RKO (cell line): Measurements from ENCODE around the gene ALDH7A1.
"Not testable (repeated sequence)": the region's sequence is repeated elsewhere in the genome, so short reads cannot be mapped to it uniquely, and the experiment has no call there.

Experiments
- DNase-seq: peaks from one replicate; pipeline ENCODE4 v3.0.0-alpha.2; 2016; ENCODE audit warnings: low spot score

Gene ALDH7A1

GRCh38 chr5:126534553-126534952 lies 60.5 kb downstream of the ALDH7A1 start:
- no peak for DNase-seq

GRCh38 chr5:126531543-126532120 lies 63.4 kb downstream of the ALDH7A1 start:
- DNase-seq, result no peak

DNA sequence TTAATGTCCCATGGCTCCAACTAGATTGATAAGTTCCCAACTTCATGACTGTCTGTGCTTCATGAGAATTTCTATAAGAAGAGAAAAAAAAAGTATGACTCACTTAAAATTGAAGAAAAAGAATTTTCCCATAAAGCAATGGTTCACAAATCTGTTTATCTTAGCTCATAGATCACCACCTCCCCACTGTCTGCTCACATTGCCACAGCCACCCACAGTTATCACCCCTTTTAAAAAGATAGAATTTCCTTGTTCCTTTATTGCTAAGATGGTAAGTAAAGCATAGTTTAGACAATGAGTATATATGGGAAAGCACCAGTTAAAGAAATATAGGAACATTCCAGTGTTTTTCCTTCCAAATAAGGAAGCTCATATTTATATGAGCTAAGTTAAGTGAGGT lies 67.1 kb downstream of the ALDH7A1 start:
- DNase-seq, result no peak

DNA sequence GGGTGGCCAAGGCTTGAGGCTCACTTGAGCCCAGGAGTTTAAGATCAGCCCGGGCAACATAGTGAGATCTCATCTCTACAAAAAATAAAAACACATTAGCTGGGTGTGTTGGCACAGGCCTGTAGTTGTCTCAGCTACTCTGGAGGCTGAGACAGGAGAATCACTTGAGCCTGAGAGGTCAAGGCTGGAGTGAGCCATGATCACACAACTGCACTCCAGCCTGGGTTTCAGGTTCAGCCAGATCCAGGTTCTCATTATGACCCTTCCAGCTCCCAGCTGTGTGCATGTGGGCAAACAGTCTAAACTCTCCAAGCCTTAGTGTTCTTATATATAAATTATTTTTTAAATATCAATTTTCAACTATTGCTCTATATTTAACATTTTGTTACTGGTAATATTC lies 67.9 kb downstream of the ALDH7A1 start:
- no peak for DNase-seq

- no peak for DNase-seq
Observed at GRCh38 chr5:126526493-126526892, 68.5 kb downstream of the ALDH7A1 start.

GRCh38 chr5:126525630-126526245 lies 69.3 kb downstream of the ALDH7A1 start:
- peak; percentile 31 for DNase-seq

DNA sequence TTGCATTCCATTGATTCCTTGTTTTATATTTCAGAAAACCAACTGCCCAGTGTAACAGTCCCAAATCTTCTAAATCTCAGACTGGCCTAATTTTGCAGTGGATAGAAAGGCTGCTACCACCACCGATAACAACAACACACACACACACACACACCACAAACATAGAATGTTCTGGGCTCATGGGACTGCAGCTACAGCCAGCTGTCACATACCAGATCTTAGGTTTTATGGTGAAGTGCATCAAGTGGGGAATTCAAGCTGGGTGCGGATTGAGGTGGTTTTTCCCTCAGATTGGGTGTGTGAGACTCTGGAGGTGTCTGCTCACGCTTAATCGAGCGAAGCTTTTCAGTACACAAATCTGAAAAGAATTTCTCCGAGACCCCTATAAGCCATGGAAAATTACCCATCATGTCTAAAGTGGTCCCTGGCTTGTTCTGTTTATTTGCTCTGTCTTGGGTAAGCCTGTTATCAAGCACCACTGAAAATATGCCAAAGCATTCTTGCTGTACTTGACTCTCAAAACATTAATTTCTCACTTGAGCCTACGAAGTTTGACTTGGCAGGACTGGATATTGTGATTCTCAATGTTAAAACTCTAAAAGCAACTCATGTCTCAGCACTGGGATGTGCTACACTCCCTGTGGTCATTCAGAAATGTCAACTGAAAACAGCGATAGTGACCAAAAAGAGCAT lies 71.1 kb downstream of the ALDH7A1 start:
- DNase-seq, result no peak

DNA sequence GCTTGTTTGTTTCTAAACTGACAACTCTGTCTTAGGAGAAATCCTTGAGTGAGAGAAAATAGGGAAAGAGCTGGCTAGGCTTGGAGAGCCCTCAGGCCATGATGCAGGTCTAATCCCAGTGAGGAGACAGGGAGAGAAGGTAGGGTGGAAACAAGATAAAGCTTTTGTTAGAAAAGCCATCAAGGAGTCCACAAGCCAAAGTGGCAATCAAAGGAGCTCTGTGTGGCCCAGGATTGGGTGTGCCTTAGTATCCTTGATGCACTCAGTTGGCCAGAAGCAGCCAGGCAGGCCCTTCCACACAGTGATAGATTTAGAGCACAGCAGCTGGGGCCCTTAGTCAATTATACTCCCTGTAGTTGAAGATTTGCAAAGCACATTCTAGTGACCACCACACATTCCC lies 73.9 kb downstream of the ALDH7A1 start:
- DNase-seq, result no peak

DNA sequence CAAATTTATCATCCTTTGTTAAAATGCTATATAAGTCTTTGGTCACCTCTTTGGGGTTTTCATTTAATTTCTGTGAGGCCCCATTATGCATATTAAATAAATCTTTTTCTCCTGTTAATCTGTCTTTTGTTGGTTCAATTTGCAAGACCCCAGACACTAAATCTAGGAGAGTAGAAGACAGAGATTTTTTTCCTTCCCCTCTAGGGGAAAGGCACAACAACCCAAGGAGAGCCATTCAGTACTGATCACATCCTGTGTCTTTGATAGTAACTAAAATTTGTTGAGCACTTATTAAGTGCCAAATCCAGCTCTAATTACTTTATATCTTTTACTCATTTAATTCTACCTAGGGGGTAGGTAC lies 74.4 kb downstream of the ALDH7A1 start:
- no peak for DNase-seq

DNA sequence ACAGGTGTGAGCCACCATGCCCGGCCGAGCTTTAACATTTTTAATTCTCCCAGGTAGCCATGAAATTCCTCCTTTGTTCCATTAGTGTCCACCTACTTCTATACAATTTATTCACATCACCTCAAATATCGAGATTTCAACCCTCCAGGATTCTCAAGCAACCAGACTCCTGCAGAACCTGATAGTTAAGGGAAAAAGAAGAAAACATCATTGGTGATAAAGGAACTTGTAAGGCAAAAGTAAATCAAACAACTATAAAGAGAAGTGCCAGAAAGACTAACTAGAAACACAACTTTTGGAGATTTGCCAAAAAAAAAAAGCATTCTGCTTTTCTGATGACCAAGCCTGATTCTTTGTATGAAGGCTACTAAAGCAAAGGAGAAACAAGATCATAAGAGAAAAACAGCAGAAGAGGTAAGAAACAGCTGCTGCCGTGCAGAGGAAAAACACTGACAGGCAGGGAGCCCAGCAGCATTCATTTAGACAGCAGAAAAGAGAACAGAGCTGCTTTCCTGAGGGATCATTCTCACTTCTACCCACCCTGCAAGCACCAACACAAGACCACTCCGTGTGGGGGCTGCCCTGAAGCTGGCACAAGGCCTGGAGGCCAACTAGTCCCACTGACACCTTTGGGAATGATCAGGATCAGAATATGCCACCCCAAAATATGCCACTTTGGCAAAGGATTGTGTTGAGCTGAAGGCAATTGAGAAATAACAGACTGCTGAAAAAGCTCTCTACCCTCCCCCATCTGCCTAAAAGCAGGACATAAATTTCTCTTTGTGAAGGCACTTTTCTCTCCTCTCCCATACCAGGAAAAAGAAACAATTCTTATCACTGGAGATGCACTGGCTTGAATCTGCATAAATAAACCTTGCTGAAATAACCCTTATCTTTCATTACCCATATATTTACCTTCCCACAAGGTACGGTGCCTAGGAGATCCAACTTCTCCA lies 75.1 kb downstream of the ALDH7A1 start:
- no peak for DNase-seq

DNA sequence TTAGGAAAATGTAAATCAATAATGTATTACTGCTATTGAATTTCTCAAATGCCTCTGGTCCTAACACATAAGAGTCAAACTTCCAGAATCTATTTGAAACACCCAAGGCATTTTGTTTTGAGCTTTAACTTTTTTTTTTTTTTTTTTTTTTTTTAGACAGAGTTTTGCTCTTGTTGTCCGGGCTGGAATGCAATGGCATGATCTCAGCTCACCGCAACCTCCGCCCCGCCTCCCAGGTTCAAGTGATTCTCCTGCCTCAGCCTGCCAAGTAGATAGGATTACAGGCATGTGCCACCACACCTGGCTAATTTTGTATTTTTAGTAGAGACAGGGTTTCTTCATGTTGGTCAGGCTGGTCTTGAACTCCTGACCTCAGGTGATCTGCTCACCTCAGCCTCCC lies 75.8 kb downstream of the ALDH7A1 start:
- DNase-seq, result not testable (repeated sequence)

GRCh38 chr5:126516852-126517251 lies 78.2 kb downstream of the ALDH7A1 start:
- no peak for DNase-seq

DNA sequence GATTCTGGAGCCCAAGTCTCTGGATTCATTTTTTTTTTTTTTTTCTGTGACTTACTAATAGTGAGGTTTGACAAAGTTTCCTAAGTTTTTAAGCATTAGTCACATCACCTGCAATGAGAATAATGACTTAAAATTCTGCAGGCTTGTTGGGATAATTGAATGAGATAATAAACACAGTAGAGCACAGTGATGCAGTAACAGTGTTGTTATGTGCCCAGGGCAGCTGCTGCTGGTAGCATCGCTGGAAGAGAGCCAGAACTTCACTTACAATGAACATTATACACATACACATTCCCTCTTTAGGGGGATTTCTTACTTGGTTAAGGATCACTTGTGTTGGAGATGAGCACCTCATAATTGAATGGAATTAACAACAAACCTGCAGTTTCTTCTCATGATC lies 78.9 kb downstream of the ALDH7A1 start:
- DNase-seq, result no peak

DNA sequence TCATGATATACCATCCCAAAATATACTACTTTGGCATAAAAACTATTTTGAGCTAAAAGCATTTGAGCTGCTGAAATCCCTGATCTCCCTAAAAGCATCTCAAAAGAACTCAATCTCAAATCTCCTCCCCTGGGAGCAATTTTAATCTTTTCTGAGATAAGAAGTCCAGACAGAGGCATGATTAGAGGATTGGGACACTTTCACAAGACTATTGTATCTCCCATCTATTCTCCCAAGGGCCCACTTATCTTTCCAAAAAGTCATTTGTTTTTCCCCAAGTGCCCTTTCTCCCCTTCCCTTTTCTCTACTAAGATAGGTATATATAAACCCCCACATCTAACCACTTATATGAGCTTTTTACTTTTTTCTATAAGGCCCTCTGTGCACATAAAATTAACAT lies 79.7 kb downstream of the ALDH7A1 start:
- DNase-seq, result no peak

DNA sequence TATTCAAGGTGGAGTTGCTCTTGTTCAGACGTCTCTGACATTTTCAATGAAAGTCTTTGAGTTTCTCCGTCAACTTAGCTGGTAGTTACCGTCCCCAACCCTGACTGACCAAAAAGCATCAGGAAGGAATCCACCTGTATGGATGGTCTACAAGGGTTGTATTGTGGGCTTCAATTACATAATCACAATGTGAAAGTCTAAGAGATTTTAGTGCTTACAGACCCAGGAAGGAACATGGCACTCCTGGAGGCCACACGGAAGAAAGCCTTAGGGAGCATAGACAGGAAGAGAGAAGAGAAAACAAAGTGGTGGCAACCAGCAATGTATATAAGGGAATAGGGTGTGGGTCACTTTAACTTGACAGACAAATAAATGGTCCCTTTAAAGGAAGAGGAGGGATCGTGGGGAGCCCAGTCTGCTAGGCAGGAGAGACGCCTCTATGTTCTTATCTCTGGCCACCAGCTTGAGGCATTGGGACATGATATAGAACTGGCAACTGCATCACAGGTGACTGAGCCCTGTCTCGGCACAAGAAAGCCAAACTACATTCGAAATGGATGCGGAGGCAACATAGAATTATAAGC lies 80.4 kb downstream of the ALDH7A1 start:
- no peak for DNase-seq

DNA sequence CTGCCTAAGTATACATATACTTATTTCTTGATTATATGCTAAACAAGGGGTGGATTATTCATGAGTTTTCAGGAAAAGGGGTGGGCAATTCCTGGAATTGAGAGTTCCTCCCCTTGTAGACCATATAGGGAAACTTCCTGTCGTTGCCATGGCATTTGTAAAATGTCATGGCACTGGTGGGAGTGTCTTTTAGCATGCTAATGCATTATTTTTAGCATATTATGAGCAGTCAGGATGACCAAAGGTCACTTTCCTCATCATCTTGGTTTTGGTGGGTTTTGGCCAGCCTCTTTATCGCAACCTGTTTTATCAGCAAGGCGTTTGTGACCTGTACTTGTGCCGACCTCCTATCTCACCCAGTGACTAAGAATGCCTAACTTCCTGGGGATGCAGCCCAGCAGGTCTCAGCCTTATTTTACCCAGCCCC lies 80.9 kb downstream of the ALDH7A1 start:
- no peak for DNase-seq

DNA sequence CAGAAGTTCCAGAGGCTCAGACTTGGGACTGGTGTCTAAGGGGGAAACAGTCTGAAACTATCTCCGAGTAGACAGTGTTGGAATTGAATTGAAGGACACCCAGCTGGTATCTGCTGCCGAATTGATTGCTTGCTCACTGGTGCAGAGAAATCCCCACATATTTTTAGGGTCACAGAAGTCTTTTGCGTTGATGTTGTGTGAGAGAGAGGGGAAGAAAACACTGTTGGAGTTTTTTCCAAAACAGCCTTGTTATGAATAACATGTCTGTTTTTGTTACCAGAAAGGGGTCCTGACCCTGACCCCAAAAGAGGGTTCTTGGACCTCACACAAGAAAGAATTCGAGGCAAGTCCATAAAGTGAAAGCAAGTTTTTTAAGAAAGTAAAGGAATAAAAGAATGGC lies 81.3 kb downstream of the ALDH7A1 start:
- DNase-seq, result no peak

GRCh38 chr5:126513302-126513701 lies 81.7 kb downstream of the ALDH7A1 start:
- DNase-seq, result no peak

DNA sequence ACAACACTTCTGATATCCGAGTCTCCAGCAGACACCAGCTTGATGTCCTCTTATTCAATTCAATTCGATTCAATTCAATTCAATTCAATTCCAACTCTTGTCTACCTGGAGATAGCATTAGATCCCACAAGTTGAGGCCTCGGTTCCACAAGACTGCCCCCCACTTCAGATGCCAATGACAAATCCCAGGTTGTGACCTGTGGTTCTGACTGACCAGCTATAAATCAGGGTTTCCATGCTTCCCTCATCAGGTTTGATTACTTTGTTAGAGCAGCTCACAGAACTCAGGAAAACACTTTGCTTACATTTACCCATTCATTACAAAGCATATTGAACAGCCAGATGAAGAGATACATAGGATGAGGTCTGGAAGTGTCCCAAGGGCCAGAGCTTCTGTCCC lies 82.6 kb downstream of the ALDH7A1 start:
- DNase-seq, result no peak

- no peak for DNase-seq
Observed at GRCh38 chr5:126511961-126512360, 83.1 kb downstream of the ALDH7A1 start.

- no peak for DNase-seq
Observed at GRCh38 chr5:126509339-126509738, 85.7 kb downstream of the ALDH7A1 start.

GRCh38 chr5:126508962-126509279 lies 86.1 kb downstream of the ALDH7A1 start:
- DNase-seq, result no peak
